Nephron progenitor cell (in vitro differentiated cells): ENCODE data around the gene PAFAH2.
A peak's percentile ranks its signal among the peaks of the same experiment; 100 is the strongest.

Source experiments
- DNase-seq: peaks from one replicate; pipeline ENCODE4 v3.0.0; 2021
- H3K27ac Mint-ChIP-seq: 2 replicates; pipeline ENCODE4 v1.8.0; 2021; ENCODE audit warnings: mild to moderate bottlenecking, moderate library complexity, mixed read lengths
- H3K27me3 Mint-ChIP-seq: 2 replicates; pipeline ENCODE4 v1.8.0; 2021; ENCODE audit warnings: mild to moderate bottlenecking, low read depth, mixed read lengths; ENCODE audit not compliant: poor library complexity
- H3K36me3 Mint-ChIP-seq: 2 replicates; pipeline ENCODE4 v1.8.0; 2021; ENCODE audit warnings: low read depth, mixed read lengths
- H3K4me1 Mint-ChIP-seq: 2 replicates; pipeline ENCODE4 v1.8.0; 2021; ENCODE audit warnings: mixed read lengths
- H3K4me3 Mint-ChIP-seq: 2 replicates; pipeline ENCODE4 v1.8.0; 2021; ENCODE audit warnings: mild to moderate bottlenecking, moderate library complexity, mixed read lengths
- H3K9me3 Mint-ChIP-seq: 2 replicates; pipeline ENCODE4 v1.8.0; 2021; ENCODE audit warnings: mild to moderate bottlenecking, moderate library complexity, mixed read lengths
- TF ChIP-seq, protein P1 (sequence below): fragments of 200-600 bp; sonication (generic); IDR thresholded peaks from 2 replicates; pipeline ENCODE4 v1.5.0; 2021; ENCODE audit warnings: antibody characterized with exemption

Gene PAFAH2

DNA sequence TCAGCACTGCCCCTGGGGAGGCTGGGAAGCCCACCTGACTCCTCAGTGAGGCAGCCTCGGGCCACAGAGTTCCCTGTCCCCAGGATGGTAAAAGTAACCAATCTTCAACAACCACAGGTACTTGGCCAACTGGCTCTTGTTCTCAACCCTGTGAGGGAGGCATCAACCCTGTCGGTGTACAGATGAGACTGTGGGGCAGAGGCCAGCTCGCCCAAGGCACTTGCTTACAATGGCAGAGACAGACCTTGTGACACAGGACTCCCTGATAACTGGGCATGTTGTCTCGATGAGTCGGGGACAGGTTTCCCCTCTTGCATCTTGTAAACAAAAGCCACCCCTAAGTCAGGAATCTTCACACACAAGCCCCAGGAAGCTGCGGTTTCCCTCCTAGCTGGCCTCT is 40.0 kb upstream of the PAFAH2 start:
- no peaks in the 10 kb centered on the region for H3K9me3 Mint-ChIP-seq
- no peak for DNase-seq
- H3K27me3 Mint-ChIP-seq: peaks cover 38% of the 10 kb centered on the region
- H3K27ac Mint-ChIP-seq: no peak overlapping the region
- H3K4me3 Mint-ChIP-seq: no peak overlapping the region
- no peaks in the 10 kb centered on the region for H3K36me3 Mint-ChIP-seq
- TF ChIP-seq, protein P1, sequence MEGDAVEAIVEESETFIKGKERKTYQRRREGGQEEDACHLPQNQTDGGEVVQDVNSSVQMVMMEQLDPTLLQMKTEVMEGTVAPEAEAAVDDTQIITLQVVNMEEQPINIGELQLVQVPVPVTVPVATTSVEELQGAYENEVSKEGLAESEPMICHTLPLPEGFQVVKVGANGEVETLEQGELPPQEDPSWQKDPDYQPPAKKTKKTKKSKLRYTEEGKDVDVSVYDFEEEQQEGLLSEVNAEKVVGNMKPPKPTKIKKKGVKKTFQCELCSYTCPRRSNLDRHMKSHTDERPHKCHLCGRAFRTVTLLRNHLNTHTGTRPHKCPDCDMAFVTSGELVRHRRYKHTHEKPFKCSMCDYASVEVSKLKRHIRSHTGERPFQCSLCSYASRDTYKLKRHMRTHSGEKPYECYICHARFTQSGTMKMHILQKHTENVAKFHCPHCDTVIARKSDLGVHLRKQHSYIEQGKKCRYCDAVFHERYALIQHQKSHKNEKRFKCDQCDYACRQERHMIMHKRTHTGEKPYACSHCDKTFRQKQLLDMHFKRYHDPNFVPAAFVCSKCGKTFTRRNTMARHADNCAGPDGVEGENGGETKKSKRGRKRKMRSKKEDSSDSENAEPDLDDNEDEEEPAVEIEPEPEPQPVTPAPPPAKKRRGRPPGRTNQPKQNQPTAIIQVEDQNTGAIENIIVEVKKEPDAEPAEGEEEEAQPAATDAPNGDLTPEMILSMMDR: no peak
- H3K4me1 Mint-ChIP-seq: peaks cover 27% of the 10 kb centered on the region

DNA sequence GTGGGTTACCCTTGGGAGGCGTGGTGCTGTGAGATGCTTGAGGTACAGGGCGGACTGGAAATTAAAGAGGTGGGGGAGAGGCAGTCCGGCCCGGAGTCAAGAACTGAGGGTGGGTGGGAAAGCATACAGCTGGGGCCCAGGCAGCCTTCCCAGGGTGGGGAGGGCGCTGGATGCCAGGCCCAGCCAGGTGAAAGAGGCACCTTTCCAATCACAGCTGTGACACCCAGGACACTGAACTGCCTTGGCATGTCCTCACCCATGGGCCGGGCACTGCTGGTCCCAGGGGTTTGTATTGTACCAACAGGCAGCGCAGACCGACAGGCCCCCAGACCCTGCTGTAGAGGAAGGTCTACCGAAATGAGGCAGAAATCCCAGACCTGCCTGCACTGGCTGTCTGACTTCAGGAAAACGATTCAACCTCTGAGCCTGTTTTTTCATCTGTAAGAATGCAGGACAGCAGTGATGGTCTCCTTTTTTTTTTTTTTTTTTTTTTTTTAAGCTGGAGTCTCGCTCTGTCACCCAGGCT is 39.0 kb upstream of the PAFAH2 start:
- no peak for DNase-seq
- H3K4me3 Mint-ChIP-seq: peak overlapping the region; percentile 93
- no peaks in the 10 kb centered on the region for H3K36me3 Mint-ChIP-seq
- no peaks in the 10 kb centered on the region for H3K9me3 Mint-ChIP-seq
- peaks cover 27% of the 10 kb centered on the region for H3K27me3 Mint-ChIP-seq
- no peak overlapping the region for H3K27ac Mint-ChIP-seq
- peaks cover 35% of the 10 kb centered on the region for H3K4me1 Mint-ChIP-seq
- TF ChIP-seq, protein P1: no peak

DNA sequence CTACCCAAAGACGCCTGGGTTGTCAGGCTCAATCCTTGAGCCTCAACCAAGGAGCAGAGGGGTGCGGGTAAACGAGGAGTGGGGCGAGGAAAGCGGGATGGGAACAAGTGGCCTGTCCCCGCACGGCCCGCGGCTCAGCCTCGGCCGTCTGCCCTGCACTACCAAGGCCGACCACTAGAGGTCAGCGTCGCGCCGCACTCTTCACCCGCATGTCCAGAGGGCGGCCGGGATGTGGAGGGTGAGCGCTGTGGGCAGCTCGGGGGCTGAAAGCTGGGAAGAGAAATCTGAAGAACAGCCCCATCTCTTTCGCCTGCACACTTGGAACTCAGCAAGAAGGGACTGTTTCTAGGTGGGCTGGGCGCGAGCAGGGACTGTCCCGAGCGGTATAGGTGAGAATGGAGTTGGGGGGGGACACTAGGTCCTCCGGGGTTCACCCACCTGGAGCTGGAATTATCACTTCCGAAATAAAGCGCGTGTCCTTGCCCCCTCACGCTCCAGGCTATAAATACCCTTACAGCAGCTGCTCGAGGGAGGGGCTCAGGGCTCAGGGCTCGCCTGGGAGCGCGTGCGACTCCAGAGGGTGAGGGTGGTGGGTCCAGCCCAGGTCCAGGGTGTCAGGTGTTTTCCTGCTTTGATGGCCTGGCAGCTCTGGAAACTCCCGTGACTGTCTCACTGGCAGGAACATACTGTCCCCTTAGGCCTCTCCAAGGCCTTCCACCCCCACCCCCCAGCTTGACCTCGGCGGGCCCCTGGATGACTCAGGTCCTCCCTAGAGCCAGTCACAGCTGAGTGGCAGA is 38.3 kb upstream of the PAFAH2 start:
- Mint-ChIP-seq H3K36me3 (no peaks in the 10 kb centered on the region), H3K4me3 (peak overlapping the region; percentile 93), H3K4me1 (peaks cover 38% of the 10 kb centered on the region), H3K9me3 (no peaks in the 10 kb centered on the region), H3K27ac (peak overlapping the region; percentile 87), H3K27me3 (peaks cover 20% of the 10 kb centered on the region)
- TF ChIP-seq, protein P1: peak; percentile 99
- peak; percentile 93 for DNase-seq

DNA sequence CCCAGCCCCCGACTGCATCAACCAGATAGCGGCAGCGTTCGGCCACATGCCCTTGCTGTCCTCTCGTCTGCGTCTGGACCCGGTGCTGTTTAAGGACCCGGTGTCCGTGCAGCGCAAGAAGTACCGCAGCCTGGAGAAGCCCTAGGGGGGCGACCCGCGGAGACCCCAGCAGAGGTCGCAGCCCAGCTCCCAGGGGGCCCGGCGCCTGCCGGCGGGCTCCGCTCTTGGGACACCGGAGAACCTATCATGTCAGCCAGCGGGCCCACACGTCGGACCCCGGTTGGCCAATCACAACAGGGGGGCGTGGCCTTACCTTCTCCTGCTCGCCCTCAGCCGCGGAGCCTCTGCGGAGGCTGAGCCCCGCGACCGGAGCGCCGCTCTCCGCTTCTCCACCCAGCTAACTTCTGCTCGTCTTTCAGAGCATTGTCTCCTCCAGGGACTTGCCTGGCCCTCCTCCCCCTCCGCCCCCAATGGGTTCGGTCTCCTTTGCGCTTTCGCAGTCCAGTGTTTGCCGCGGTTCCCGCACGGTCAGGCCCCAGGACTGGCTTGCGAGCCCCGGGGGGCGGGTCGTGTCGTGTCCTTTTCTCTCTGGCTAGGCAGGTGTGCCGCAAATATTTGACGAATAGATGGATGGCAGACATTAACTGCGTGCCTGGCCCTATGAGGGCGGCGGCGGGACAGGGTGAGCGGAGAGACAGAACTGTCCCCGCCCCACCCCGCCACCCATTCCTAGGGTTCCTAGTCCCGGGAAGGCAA is 37.5 kb upstream of the PAFAH2 start:
- TF ChIP-seq, protein P1: no peak
- peak; percentile 97 for DNase-seq
- Mint-ChIP-seq H3K27ac (peak overlapping the region; percentile 87), H3K9me3 (no peaks in the 10 kb centered on the region), H3K27me3 (peaks cover 17% of the 10 kb centered on the region), H3K4me3 (peak overlapping the region; percentile 93), H3K4me1 (peaks cover 38% of the 10 kb centered on the region), H3K36me3 (no peaks in the 10 kb centered on the region)

DNA sequence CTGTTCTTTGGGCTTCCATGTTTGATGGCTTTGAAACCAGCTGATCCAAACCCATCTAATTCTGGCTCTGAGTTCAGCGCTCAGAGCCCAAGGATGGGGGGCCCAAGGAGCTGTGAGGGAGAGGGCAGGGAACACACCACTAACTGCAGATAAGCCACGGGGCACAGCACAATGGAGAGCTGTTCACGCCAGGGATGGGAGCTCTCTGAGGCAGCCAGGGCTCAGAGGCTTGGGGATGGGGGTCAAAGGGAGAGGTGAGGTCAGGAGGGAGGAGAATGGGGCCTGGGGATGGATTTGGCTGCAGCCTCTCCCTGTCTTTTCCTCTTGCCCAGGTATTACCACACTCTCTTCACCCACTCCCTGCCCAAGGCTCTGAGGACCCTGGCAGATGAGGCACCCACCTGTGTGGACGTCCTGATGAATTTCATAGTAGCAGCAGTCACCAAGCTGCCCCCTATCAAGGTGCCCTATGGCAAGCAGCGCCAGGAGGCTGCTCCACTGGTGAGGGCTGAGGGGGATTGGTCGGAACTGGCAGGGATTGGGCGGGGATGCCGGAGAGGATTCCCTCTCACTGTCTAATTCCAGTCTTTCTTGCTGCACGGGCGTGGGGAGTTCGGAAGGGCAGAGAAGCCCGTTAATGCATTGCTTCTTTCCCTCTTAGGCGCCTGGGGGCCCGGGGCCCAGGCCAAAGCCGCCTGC is 36.8 kb upstream of the PAFAH2 start:
- TF ChIP-seq, protein P1: no peak
- H3K27ac Mint-ChIP-seq: no peak overlapping the region
- no peaks in the 10 kb centered on the region for H3K9me3 Mint-ChIP-seq

More for the DNA sequence above, 36.8 kb upstream of the PAFAH2 start:
- Mint-ChIP-seq H3K4me1 (peaks cover 38% of the 10 kb centered on the region), H3K4me3 (peak overlapping the region; percentile 93), H3K36me3 (no peaks in the 10 kb centered on the region), H3K27me3 (peaks cover 13% of the 10 kb centered on the region)
- no peak for DNase-seq
